DMS53 (cell line): ENCODE measurements around the gene ATP2A1.

ENCODE experiments used
- DNase-seq: peaks from one replicate; lab custom pipeline; 2025; lab: John Stamatoyannopoulos, UW

ATP2A1 gene

GRCh38 chr16:28878083-28878926 lies at the start of gene ATP2A1:
TSS of gene ATP2A1 (plus strand) at chr16:28878488. CDS start at chr16:28878672, 184 bp downstream.
- DNase-seq, result no peak

GRCh38 chr16:28829747-28830146 lies 48.5 kb upstream of the ATP2A1 start:
- DNase-seq, result no peak

GRCh38 chr16:28830531-28830930 lies 47.8 kb upstream of the ATP2A1 start:
- no peak for DNase-seq

GRCh38 chr16:28834349-28834748 lies 43.9 kb upstream of the ATP2A1 start:
- no peak for DNase-seq

- no peak for DNase-seq
These were observed 43.1 kb upstream of the ATP2A1 start for GRCh38 chr16:28834873-28835863.

- DNase-seq, result no peak
These were observed 42.2 kb upstream of the ATP2A1 start for GRCh38 chr16:28835864-28836760.

- DNase-seq, result no peak
These were observed 41.6 kb upstream of the ATP2A1 start for GRCh38 chr16:28836761-28837064.

GRCh38 chr16:28837672-28838557 lies 40.4 kb upstream of the ATP2A1 start:
- DNase-seq, result no peak

- peak; percentile 8 for DNase-seq
These were observed 39.8 kb upstream of the ATP2A1 start for GRCh38 chr16:28838558-28838918.

GRCh38 chr16:28839004-28839639 lies 39.2 kb upstream of the ATP2A1 start:
- DNase-seq, result no peak

- no peak for DNase-seq
These were observed 38.4 kb upstream of the ATP2A1 start for GRCh38 chr16:28839899-28840298.

- no peak for DNase-seq
These were observed 35.6 kb upstream of the ATP2A1 start for GRCh38 chr16:28842696-28843095.

- no peak for DNase-seq
These were observed 34.5 kb upstream of the ATP2A1 start for GRCh38 chr16:28843766-28844165.

- DNase-seq, result no peak
These were observed 33.9 kb upstream of the ATP2A1 start for GRCh38 chr16:28844226-28844885.

GRCh38 chr16:28845293-28845692 lies 33.0 kb upstream of the ATP2A1 start:
- DNase-seq, result peak; percentile 55

GRCh38 chr16:28845761-28846079 lies 32.6 kb upstream of the ATP2A1 start:
- no peak for DNase-seq

GRCh38 chr16:28846080-28846932 lies 32.0 kb upstream of the ATP2A1 start, which contains the start of gene TUFM:
TSS of gene TUFM (minus strand) at chr16:28846348. CDS start at chr16:28846269, 79 bp downstream.
- DNase-seq, result peak; percentile 98

GRCh38 chr16:28846933-28847273 lies 31.4 kb upstream of the ATP2A1 start:
- DNase-seq, result peak; percentile 48

GRCh38 chr16:28858421-28858820 lies 19.9 kb upstream of the ATP2A1 start:
- no peak for DNase-seq
